ENCODE measurements around the gene TNKS1BP1.
A peak's percentile ranks its signal among the peaks of the same experiment; 100 is the strongest.

DNA sequence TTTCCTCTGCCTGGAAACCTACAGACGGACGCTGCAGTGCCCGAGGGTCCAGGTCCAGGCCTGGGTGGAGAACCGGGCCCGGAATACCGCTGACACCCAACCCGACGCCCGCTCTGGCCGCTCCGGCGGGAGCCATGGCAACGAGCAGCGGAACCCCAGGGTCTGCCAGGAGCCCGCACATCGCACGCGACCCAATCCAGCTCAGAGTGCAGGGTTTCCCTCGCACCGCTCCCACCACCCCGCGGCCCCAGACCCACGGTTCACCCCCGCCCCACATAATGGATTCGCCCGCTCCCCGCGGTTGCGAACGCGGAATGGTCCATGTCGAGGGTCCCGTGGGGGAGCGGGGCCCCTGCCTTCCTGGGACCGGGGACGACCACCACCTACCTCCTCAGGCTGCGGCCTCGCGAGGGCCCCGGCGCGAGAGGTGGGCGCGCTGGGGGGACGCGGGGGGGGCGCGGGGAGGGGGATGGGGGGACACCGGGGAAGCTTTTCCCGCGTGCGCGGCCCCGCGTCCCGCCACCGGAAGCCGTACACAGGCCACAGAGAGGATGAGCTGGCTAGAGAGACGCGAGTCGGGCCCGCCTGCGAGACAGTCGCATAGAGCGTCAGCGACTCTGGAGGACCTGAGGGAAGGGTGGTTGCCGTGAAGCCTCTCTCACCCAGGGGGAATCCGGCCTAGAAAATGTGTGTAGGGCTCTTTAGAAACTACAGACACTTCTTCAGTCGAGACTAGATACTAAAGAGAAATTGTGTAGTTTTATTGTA lies 10.8 kb upstream of the TNKS1BP1 start, which contains the start of gene SSRP1:
- TF ChIP-seq MEF2D (tag; conservative IDR thresholded peaks at IDR 0.05; ENCODE audit: low read depth) = no peak
- TF ChIP-seq SAFB (IDR thresholded peaks at IDR 0.05; ENCODE audit: borderline replicate concordance, low read depth, low read length) = no peak
- TF ChIP-seq RB1 (IDR thresholded peaks at IDR 0.05; ENCODE audit: low read depth) = peak; percentile 93; the same call in 1 of the 2 replicates
- no peak for TF ChIP-seq CHCHD3 (CRISPR knock-in tag; IDR thresholded peaks at IDR 0.05)
- 0 out of 2 replicates have a peak, but pooled peaks have one; percentile 24 for TF ChIP-seq TOE1 (IDR thresholded peaks at IDR 0.05; ENCODE audit: borderline replicate concordance)
- no peak for TF ChIP-seq TOE1 (CRISPR knock-in tag; IDR thresholded peaks at IDR 0.05; ENCODE audit: borderline replicate concordance, low read depth)

Measured in K562 (cell line).